GM23248 (cell line): ENCODE results near the gene SFTPB. TPM values are rescaled to one million over a fixed set of nuclear protein-coding genes. Genes with fewer than 3 reads are reported as not detected.

Experiments used
- DNase-seq: peaks from one replicate; pipeline ENCODE4 v3.0.0-alpha.2; 2015
- H2AFZ ChIP-seq: fragments of 200-600 bp; sonication (generic); 2 replicates; pipeline ENCODE4 v1.6.1; 2016; ENCODE audit warnings: antibody characterized with exemption
- H3F3A ChIP-seq: fragments of 200-600 bp; sonication (generic); 2 replicates; pipeline ENCODE4 v1.6.1; 2016; ENCODE audit warnings: mild to moderate bottlenecking, antibody characterized with exemption, mixed run types; ENCODE audit not compliant: insufficient read depth
- H3K27ac ChIP-seq: fragments of 200-600 bp; sonication (generic); 2 replicates; pipeline ENCODE4 v1.5.1; 2016; ENCODE audit warnings: mild to moderate bottlenecking
- H3K27me3 ChIP-seq: fragments of 200-600 bp; sonication (generic); replicated peaks from 2 replicates; pipeline ENCODE4 v1.6.1; 2016; ENCODE audit warnings: mild to moderate bottlenecking; ENCODE audit not compliant: insufficient read depth
- H3K36me3 ChIP-seq: fragments of 200-600 bp; sonication (generic); 2 replicates; pipeline ENCODE4 v1.6.1; 2016; ENCODE audit warnings: low read depth, mild to moderate bottlenecking
- H3K4me1 ChIP-seq: fragments of 200-600 bp; sonication (generic); 2 replicates; pipeline ENCODE4 v1.6.1; 2016; ENCODE audit warnings: mild to moderate bottlenecking; ENCODE audit not compliant: insufficient read depth
- H3K4me2 ChIP-seq: fragments of 200-600 bp; sonication (generic); one replicate; pipeline ENCODE4 v1.6.1; 2016; ENCODE audit warnings: mild to moderate bottlenecking; ENCODE audit not compliant: unreplicated experiment
- H3K4me3 ChIP-seq: fragments of 200-600 bp; sonication (generic); 2 replicates; pipeline ENCODE4 v1.5.1; 2016; ENCODE audit warnings: mild to moderate bottlenecking
- H3K79me2 ChIP-seq: fragments of 200-600 bp; sonication (generic); 2 replicates; pipeline ENCODE4 v1.6.1; 2016; ENCODE audit warnings: mild to moderate bottlenecking; ENCODE audit not compliant: insufficient read depth
- H3K9ac ChIP-seq: fragments of 200-600 bp; sonication (generic); 2 replicates; pipeline ENCODE4 v1.6.1; 2016; ENCODE audit warnings: mild to moderate bottlenecking
- H3K9me2 ChIP-seq: fragments of 200-600 bp; sonication (generic); 2 replicates; pipeline ENCODE4 v1.6.1; 2016; ENCODE audit warnings: mixed run types, mild to moderate bottlenecking, moderate library complexity; ENCODE audit not compliant: insufficient read depth
- H3K9me3 ChIP-seq: fragments of 200-600 bp; sonication (generic); one replicate; pipeline ENCODE4 v1.6.1; 2017; ENCODE audit warnings: low read depth
- H4K20me1 ChIP-seq: fragments of 200-600 bp; sonication (generic); 2 replicates; pipeline ENCODE4 v1.6.0; 2016; ENCODE audit not compliant: insufficient read depth
- EZH2 ChIP-seq: fragments of 200-600 bp; sonication (generic); IDR thresholded peaks from 2 replicates; pipeline ENCODE4 v1.6.1; 2018; ENCODE audit warnings: antibody characterized with exemption, mild to moderate bottlenecking; ENCODE audit not compliant: insufficient read depth, poor library complexity, severe bottlenecking
- EZH2phosphoT487 ChIP-seq: fragments of 200-600 bp; sonication (generic); IDR thresholded peaks from 2 replicates; pipeline ENCODE4 v1.6.1; 2018; ENCODE audit warnings: antibody characterized with exemption, moderate library complexity, mild to moderate bottlenecking, low read depth; ENCODE audit not compliant: insufficient read depth
- WGBS, 2 experiments: methylation state at CpG; one replicate each; pipeline ENCODE4 v1.1.6; 2015 to 2017; ENCODE audit warnings: low lambda C conversion rate in 2 of 2, low coverage in 1 of 2; ENCODE audit errors: missing lambda C conversion rate in 2 of 2; 5-methylcytosine and 5-hydroxymethylcytosine counted together
- in situ Hi-C: fragments of 300-500 bp; cut with MboI; formaldehyde crosslinking; loops from 2 replicates; pipeline ENCODE4 v1.15.0; 2020
- polyA plus RNA-seq: library from polyadenylated mRNA; unstranded; fragments of >200 nt; fragmentation: Nextera tagmentation; extraction: Ambion mirVana; gene quantifications from 2 replicates; pipeline ENCODE4 v1.2.1, GENCODE V29; 2016
- total RNA-seq: library from RNA; depleted of rRNA; stranded (reverse); fragments of >200 nt; shearing (Covaris generic); gene quantifications from 2 replicates; pipeline ENCODE4 v1.2.3, GENCODE V29; 2014

SFTPB gene
- total and polyA plus RNA-seq, 2 experiments from 2014 or later = not detected

DNA sequence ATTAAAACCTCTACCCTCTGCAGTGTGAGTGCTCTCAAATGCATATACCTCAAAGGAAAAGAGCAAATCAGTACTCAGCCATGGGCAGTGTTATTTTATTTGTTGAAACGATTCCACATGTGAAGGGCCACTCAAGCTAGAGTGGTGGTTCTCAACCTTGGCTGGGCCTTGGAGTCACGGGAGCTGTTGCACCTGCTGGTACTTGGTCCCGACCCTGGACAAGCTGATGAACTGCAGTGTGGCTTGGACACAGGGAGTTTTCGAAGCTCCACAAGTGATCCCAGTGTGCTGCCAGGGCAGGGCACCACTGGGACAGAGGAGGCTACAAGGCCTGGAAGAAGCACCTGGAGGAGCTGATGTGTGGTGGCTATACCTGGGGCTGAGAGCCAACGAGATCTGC lies 45.8 kb upstream of the SFTPB start:
- DNase-seq = no peak
- no peak for TF ChIP-seq EZH2phosphoT487
- no peak for TF ChIP-seq EZH2
- Histone ChIP-seq H3K36me3 (no peaks in the 10 kb centered on the region), H3K9me3 (no peaks in the 10 kb centered on the region), H3K4me1 (peaks cover 16% of the 10 kb centered on the region), H3K27me3 (no peaks in the 10 kb centered on the region), H3K9ac (0 out of 2 replicates have a peak overlapping the region, but pooled peaks have one; percentile 10), H2AFZ (no peak overlapping the region), H3K4me3 (no peak overlapping the region), H3F3A (peaks cover 19% of the 10 kb centered on the region; the same call in 1 of the 2 replicates), H3K9me2 (no peaks in the 10 kb centered on the region), H3K79me2 (no peaks in the 10 kb centered on the region), H3K27ac (no peak overlapping the region), H3K4me2 (no peak overlapping the region), H4K20me1 (no peaks in the 10 kb centered on the region)
- in situ Hi-C loops = no loop called here
- 74 to 79% methylated on average over 5 of the region's 5 CpGs for WGBS, 2 experiments

DNA sequence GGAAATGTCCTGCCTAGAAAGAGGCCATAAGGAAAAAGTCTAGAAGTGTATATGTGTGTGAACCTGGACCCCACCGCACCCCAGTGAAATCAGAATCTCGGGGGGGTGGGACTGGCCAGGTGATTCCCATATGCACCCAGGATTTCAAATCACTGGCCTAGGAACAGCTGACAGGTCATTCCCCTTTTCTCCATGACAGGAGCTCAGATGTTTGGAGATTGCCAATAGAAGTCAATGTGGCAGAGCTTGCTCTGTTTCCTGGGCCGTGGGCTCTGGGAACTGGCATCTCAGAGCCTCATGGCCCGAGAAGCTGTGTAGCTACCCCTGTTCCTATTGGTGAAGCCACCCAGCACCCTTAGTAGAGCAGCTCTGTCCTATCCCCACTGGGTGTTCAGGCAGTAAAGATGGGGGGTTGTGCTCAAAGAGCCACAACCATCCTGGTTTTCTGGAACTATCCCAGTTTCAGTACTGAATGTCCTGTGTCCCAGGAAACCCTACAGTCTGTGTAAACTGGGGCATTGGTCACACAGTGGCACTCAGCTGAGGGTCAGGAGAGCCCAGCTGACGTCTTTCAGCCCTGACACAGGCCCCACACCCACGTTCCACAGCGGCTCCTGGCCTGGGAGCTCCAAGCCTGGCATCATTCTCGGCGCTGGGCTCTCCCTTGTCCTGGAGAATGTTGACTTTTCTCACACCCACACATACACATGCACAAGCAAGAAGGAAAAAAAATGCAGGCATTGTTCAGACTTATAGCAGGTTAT lies 45.0 kb upstream of the SFTPB start:
- H3K9me3 ChIP-seq = no peaks in the 10 kb centered on the region
- no peaks in the 10 kb centered on the region for H3K36me3 ChIP-seq
- in situ Hi-C loops = no loop called here
- H3K27me3 ChIP-seq = no peaks in the 10 kb centered on the region
- H3K4me2 ChIP-seq = no peak overlapping the region
- WGBS, 2 experiments = 51 to 53% methylated on average over 9 of the region's 9 CpGs
- no peak overlapping the region for H2AFZ ChIP-seq
- H3K9me2 ChIP-seq = no peaks in the 10 kb centered on the region
- H3K27ac ChIP-seq = no peak overlapping the region
- TF ChIP-seq EZH2phosphoT487 = no peak
- TF ChIP-seq EZH2 = no peak
- H3K9ac ChIP-seq = peak overlapping the region; percentile 37; the same call in 1 of the 2 replicates
- H3K79me2 ChIP-seq = no peaks in the 10 kb centered on the region
- H3K4me3 ChIP-seq = no peak overlapping the region
- H4K20me1 ChIP-seq = no peaks in the 10 kb centered on the region
- H3K4me1 ChIP-seq = peaks cover 16% of the 10 kb centered on the region
- peaks cover 19% of the 10 kb centered on the region; the same call in 1 of the 2 replicates for H3F3A ChIP-seq
- DNase-seq = peak; percentile 87

DNA sequence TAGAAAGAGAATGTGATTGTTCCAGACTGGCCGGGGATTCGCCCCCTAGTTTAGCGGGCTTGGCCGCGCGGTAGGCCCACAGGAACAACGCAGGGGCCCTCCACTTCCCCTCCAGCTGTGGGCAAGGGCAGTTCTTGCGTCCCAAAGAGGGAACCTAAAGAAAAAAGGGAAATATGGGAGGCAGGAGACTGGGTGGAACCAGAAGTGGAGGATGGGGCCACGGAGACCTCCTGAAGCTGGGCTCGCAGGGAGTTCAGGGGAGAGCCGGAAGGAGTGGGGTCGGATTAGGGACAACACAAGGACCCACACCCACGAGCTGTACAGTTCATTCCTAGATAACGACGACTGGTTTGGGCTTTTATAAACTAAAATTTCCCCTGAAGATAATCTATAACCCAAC lies 44.3 kb upstream of the SFTPB start:
- Histone ChIP-seq H3K79me2 (no peaks in the 10 kb centered on the region), H3K9me2 (no peaks in the 10 kb centered on the region), H3K27ac (no peak overlapping the region), H3K4me3 (no peak overlapping the region), H3K4me1 (peaks cover 13% of the 10 kb centered on the region), H3K4me2 (no peak overlapping the region), H3K36me3 (no peaks in the 10 kb centered on the region), H4K20me1 (no peaks in the 10 kb centered on the region), H3K9me3 (no peaks in the 10 kb centered on the region), H3K27me3 (no peaks in the 10 kb centered on the region), H2AFZ (no peak overlapping the region), H3K9ac (no peak overlapping the region), H3F3A (peaks cover 12% of the 10 kb centered on the region; the same call in 1 of the 2 replicates)
- TF ChIP-seq EZH2phosphoT487 (no peak), EZH2 (no peak)
- 89 to 92% methylated on average over 15 of the region's 15 CpGs for WGBS, 2 experiments
- in situ Hi-C loops = no loop called here
- no peak for DNase-seq

DNA sequence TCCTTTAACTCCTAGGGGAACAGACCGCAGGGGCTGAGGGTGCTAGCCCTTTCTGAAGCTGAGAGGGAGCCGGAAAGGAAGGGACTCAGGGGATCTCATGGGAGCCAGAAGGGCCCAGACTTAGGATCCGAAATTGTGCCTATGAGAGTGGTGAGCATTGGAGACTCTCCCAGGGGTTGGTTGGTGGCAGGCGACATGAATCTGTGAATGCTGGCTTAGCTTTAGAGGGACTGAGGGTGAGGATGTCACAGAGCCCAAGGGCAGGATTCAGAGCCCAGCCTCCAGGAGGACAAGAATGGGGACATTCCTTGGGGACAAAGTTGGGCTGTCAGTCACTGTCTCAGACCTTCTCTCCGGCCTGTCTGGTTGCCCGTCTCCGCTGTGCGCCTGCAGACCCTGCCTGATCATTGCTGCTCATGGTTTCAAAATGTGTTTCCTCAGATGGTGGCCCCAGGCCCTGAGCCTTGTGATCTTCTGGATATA lies 43.6 kb upstream of the SFTPB start:
- in situ Hi-C loops = no loop called here
- Histone ChIP-seq H2AFZ (no peak overlapping the region), H4K20me1 (no peaks in the 10 kb centered on the region), H3K9me2 (no peaks in the 10 kb centered on the region), H3K4me3 (no peak overlapping the region), H3K79me2 (no peaks in the 10 kb centered on the region), H3K27ac (no peak overlapping the region), H3K9ac (no peak overlapping the region), H3F3A (0 out of 2 replicates have a peak, but pooled peaks cover 8% of the 10 kb centered on the region), H3K36me3 (no peaks in the 10 kb centered on the region), H3K27me3 (no peaks in the 10 kb centered on the region), H3K4me2 (no peak overlapping the region), H3K4me1 (peaks cover 9% of the 10 kb centered on the region; the same call in 1 of the 2 replicates), H3K9me3 (no peaks in the 10 kb centered on the region)
- WGBS, 2 experiments = 74 to 87% methylated on average over 8 of the region's 8 CpGs
- no peak for TF ChIP-seq EZH2
- TF ChIP-seq EZH2phosphoT487 = no peak
- DNase-seq = no peak
